ENCODE measurements around the gene CACNG7. TPM values are rescaled to one million over a fixed set of nuclear protein-coding genes. Genes with fewer than 3 reads are reported as not detected.

CACNG7 gene
- total RNA-seq, 4 donors from 2014 or later: not detected

GRCh38 chr19:53879140-53880081, 29.7 kb upstream of the CACNG7 start:
- intact Hi-C loops (cut with DNase I): no loop called here
- TF ChIP-seq CTCF (IDR thresholded peaks at IDR 0.05) (no peak), POLR2A (IDR thresholded peaks at IDR 0.05) (no peak)
- H3K9me3 ChIP-seq: no peaks in the 10 kb centered on the region
- WGBS, 2 donors: 7 to 11% methylated on average over 4 to 20 of the region's 51 CpGs
- no peak for DNase-seq
- peaks cover 0 to 16% (median 0%) of the 10 kb centered on the region in 3 donors for H3K36me3 ChIP-seq
- peaks cover 0 to 56% (median 17%) of the 10 kb centered on the region in 4 donors for H3K27me3 ChIP-seq
- peaks cover 12 to 56% (median 15%) of the 10 kb centered on the region in 3 donors for H3K4me1 ChIP-seq
- peak overlapping the region; percentile 29 to 65 (median 48) for H3K4me3 ChIP-seq
- no peak overlapping the region for H3K27ac ChIP-seq

GRCh38 chr19:53880711-53881481, 28.2 kb upstream of the CACNG7 start:
- H3K27me3 ChIP-seq: peaks cover 0 to 71% (median 17%) of the 10 kb centered on the region in 4 donors
- no peak overlapping the region for H3K27ac ChIP-seq
- TF ChIP-seq CTCF (IDR thresholded peaks at IDR 0.05) (no peak), POLR2A (IDR thresholded peaks at IDR 0.05) (no peak)
- WGBS, 2 donors: 19 to 22% methylated on average over 6 of the region's 6 CpGs
- intact Hi-C loops (cut with DNase I): no loop called here
- H3K36me3 ChIP-seq: peaks cover 0 to 1% (median 0%) of the 10 kb centered on the region in 3 donors
- H3K4me1 ChIP-seq: peaks cover 12 to 42% (median 15%) of the 10 kb centered on the region in 3 donors
- no peak overlapping the region for H3K4me3 ChIP-seq
- H3K9me3 ChIP-seq: no peaks in the 10 kb centered on the region
- DNase-seq: no peak

- Histone ChIP-seq H3K27ac (no peak within 1 kb of the TSS), H3K36me3 (no peaks in the 10 kb centered on the region), H3K27me3 (peaks cover 0 to 77% (median 17%) of the 10 kb centered on the region in 4 donors), H3K4me1 (peaks cover 12 to 39% (median 15%) of the 10 kb centered on the region in 3 donors), H3K4me3 (peak within 1 kb of the TSS in 3 of 4 donors; percentile 14 to 59 (median 32)), H3K9me3 (no peaks in the 10 kb centered on the region)
- intact Hi-C loops (cut with DNase I): no loop called here
- no peak for DNase-seq
- 3 to 5% methylated on average over 16 to 17 of the region's 49 CpGs for WGBS, 2 donors
- peak in 5 of 6 experiments; percentile 38 to 47 (median 43) for TF ChIP-seq CTCF (IDR thresholded peaks at IDR 0.05)
- TF ChIP-seq POLR2A (IDR thresholded peaks at IDR 0.05): no peak
Observed at GRCh38 chr19:53881482-53882390, 27.3 kb upstream of the CACNG7 start, which contains the start of gene PRKCG. Gene PRKCG, plus strand, starts transcription at chr19:53882197. Its CDS starts 298 bp downstream, at chr19:53882495.

GRCh38 chr19:53882391-53883050, 26.6 kb upstream of the CACNG7 start:
- WGBS, 2 donors: 0 to 8% methylated on average over 1 to 6 of the region's 18 CpGs
- Histone ChIP-seq H3K27me3 (peaks cover 0 to 77% (median 17%) of the 10 kb centered on the region in 4 donors), H3K27ac (no peak overlapping the region), H3K4me3 (peak overlapping the region in 2 of 4 donors; percentile 32 to 59), H3K4me1 (peaks cover 12 to 39% (median 15%) of the 10 kb centered on the region in 3 donors), H3K9me3 (no peaks in the 10 kb centered on the region), H3K36me3 (no peaks in the 10 kb centered on the region)
- no peak for DNase-seq
- intact Hi-C loops (cut with DNase I): no loop called here
- TF ChIP-seq POLR2A (IDR thresholded peaks at IDR 0.05) (no peak), CTCF (IDR thresholded peaks at IDR 0.05) (no peak)

Data from esophagus squamous epithelium (tissue), 5 donors.